ENCODE results near the gene IFITM2. TPM values are rescaled to one million over a fixed set of nuclear protein-coding genes. Genes with fewer than 3 reads are reported as not detected.

The IFITM2 gene
- total RNA-seq, 1 experiment from 2014 or later = 421 TPM

- no peak overlapping the region for H3K4me2 ChIP-seq (ENCODE audit: insufficient read depth, insufficient read length, low read length)
Measured at GRCh38 chr11:279040-279965, 28.3 kb upstream of the IFITM2 start.

More at GRCh38 chr11:279040-279965, 28.3 kb upstream of the IFITM2 start:
- no peak for DNase-seq
- Histone ChIP-seq H3K27ac (ENCODE audit: insufficient read length, low read depth, low read length) (no peak overlapping the region), H4K8ac (replicated peaks; ENCODE audit: insufficient read length, low read depth, low read length) (no peak overlapping the region), H3K9ac (ENCODE audit: extremely low read depth, insufficient read length, low read length) (no peak overlapping the region), H3K18ac (ENCODE audit: insufficient read length, low read depth, low read length) (no peak overlapping the region), H2BK5ac (ENCODE audit: insufficient read length, low read length) (no peak overlapping the region), H3K9me3 (ENCODE audit: control insufficient read depth, low read depth, low read length) (no peaks in the 10 kb centered on the region), H3K79me2 (ENCODE audit: insufficient read depth, low read length) (no peaks in the 10 kb centered on the region), H3K4me1 (ENCODE audit: insufficient read depth, low read length) (no peaks in the 10 kb centered on the region), H2AFZ (ENCODE audit: low read length) (no peak overlapping the region), H2BK15ac (ENCODE audit: low read depth, low read length) (no peak overlapping the region), H4K5ac (ENCODE audit: insufficient read length, low read depth, low read length) (no peak overlapping the region), H3K23ac (ENCODE audit: insufficient read length, low read depth, low read length) (no peak overlapping the region), H3K4ac (ENCODE audit: low read depth, low read length) (no peak overlapping the region), H4K91ac (ENCODE audit: insufficient read length, low read depth, low read length) (no peak overlapping the region), H3K79me1 (ENCODE audit: insufficient read depth, low read depth, low read length, poor library complexity, severe bottlenecking) (no peaks in the 10 kb centered on the region), H3K56ac (ENCODE audit: insufficient read length, low read depth, low read length) (no peak overlapping the region), H3K14ac (ENCODE audit: insufficient read depth, low read length) (no peak overlapping the region), H4K20me1 (ENCODE audit: control insufficient read depth, insufficient read depth, insufficient read length) (no peaks in the 10 kb centered on the region), H2AK5ac (ENCODE audit: insufficient read length, low read length) (no peak overlapping the region), H3K27me3 (ENCODE audit: insufficient read depth, low read length) (no peaks in the 10 kb centered on the region), H2BK20ac (ENCODE audit: low read depth, low read length, poor library complexity, severe bottlenecking) (no peak overlapping the region), H3T11ph (ENCODE audit: low read length) (no peak overlapping the region), H2BK12ac (ENCODE audit: insufficient read length, low read depth, low read length) (no peak overlapping the region), H2BK120ac (ENCODE audit: low read depth, low read length, poor library complexity, severe bottlenecking) (no peak overlapping the region), H3K23me2 (ENCODE audit: insufficient read length, low read depth, low read length, poor library complexity, severe bottlenecking) (no peaks in the 10 kb centered on the region)
- no CpG with 5 or more reads among the region's 97 CpGs for WGBS (ENCODE audit: extremely low coverage, insufficient read length, low lambda C conversion rate)
- Mint-ChIP-seq H3K27me3 (ENCODE audit: low read depth) (no peaks in the 10 kb centered on the region; the same call in 1 of the 2 replicates), H3K9me3 (peaks cover 2 to 3% of the 10 kb centered on the region in 2 experiments; a peak in 1 of 5 replicates), H3K4me3 (no peak overlapping the region), H3K27ac (no peak overlapping the region), H3K36me3 (ENCODE audit: insufficient read depth in 1 of 3, low read depth in 3 of 3) (no peaks in the 10 kb centered on the region; a peak in 2 of 7 replicates), H3K4me1 (peaks cover 33 to 42% of the 10 kb centered on the region in 2 experiments)
- TF ChIP-seq CTCF (conservative IDR thresholded peaks at IDR 0.05) = no peak
